ENCODE data around the gene RBM26. TPM values are rescaled to one million over a fixed set of nuclear protein-coding genes. Genes with fewer than 3 reads are reported as not detected.
"Not testable (repeated sequence)": the region's sequence is repeated elsewhere in the genome, so short reads cannot be mapped to it uniquely, and the experiment has no call there.

RBM26 gene
- total RNA-seq, 1 donor, result 50.5 TPM

GRCh38 chr13:79365981-79366380 lies 40.1 kb downstream of the RBM26 start:
- DNase-seq (ENCODE audit: low read depth), result no peak
- TF ChIP-seq CTCF (IDR thresholded peaks at IDR 0.05; ENCODE audit: insufficient read depth, low read depth, low read length), result no peak

GRCh38 chr13:79361299-79361698 lies 44.8 kb downstream of the RBM26 start:
- no peak for DNase-seq (ENCODE audit: low read depth)
- no peak overlapping the region for H3K4me3 ChIP-seq (ENCODE audit: low read depth, low read length)
- no peak for TF ChIP-seq CTCF (IDR thresholded peaks at IDR 0.05; ENCODE audit: insufficient read depth, low read depth, low read length)

More at GRCh38 chr13:79365981-79366380, 40.1 kb downstream of the RBM26 start:
- no peak overlapping the region for H3K4me3 ChIP-seq (ENCODE audit: low read depth, low read length)

GRCh38 chr13:79360095-79360494 lies 46.0 kb downstream of the RBM26 start:
- TF ChIP-seq CTCF (IDR thresholded peaks at IDR 0.05; ENCODE audit: insufficient read depth, low read depth, low read length), result no peak
- DNase-seq (ENCODE audit: low read depth), result no peak
- H3K4me3 ChIP-seq (ENCODE audit: low read depth, low read length), result no peak overlapping the region

GRCh38 chr13:79359064-79359463 lies 47.0 kb downstream of the RBM26 start:
- TF ChIP-seq CTCF (IDR thresholded peaks at IDR 0.05; ENCODE audit: insufficient read depth, low read depth, low read length), result no peak
- DNase-seq (ENCODE audit: low read depth), result no peak

GRCh38 chr13:79354285-79354684 lies 51.8 kb downstream of the RBM26 start:
- DNase-seq (ENCODE audit: low read depth), result no peak
- no peak for TF ChIP-seq CTCF (IDR thresholded peaks at IDR 0.05; ENCODE audit: insufficient read depth, low read depth, low read length)

More at GRCh38 chr13:79359064-79359463, 47.0 kb downstream of the RBM26 start:
- H3K4me3 ChIP-seq (ENCODE audit: low read depth, low read length), result no peak overlapping the region

GRCh38 chr13:79353693-79354092 lies 52.4 kb downstream of the RBM26 start:
- DNase-seq (ENCODE audit: low read depth), result no peak
- no peak overlapping the region for H3K4me3 ChIP-seq (ENCODE audit: low read depth, low read length)
- no peak for TF ChIP-seq CTCF (IDR thresholded peaks at IDR 0.05; ENCODE audit: insufficient read depth, low read depth, low read length)

More at GRCh38 chr13:79354285-79354684, 51.8 kb downstream of the RBM26 start:
- H3K4me3 ChIP-seq (ENCODE audit: low read depth, low read length), result no peak overlapping the region

GRCh38 chr13:79352107-79352506 lies 53.9 kb downstream of the RBM26 start:
- TF ChIP-seq CTCF (IDR thresholded peaks at IDR 0.05; ENCODE audit: insufficient read depth, low read depth, low read length), result no peak
- no peak for DNase-seq (ENCODE audit: low read depth)
- no peak overlapping the region for H3K4me3 ChIP-seq (ENCODE audit: low read depth, low read length)

- H3K4me3 ChIP-seq (ENCODE audit: low read depth, low read length); DNase-seq (ENCODE audit: low read depth): not testable (repeated sequence)
These were observed 56.4 kb downstream of the RBM26 start for GRCh38 chr13:79349608-79350007.

Data from fibroblast of villous mesenchyme (primary cell).